Neural progenitor cell (in vitro differentiated cells): ENCODE data around the gene FST. TPM values are rescaled to one million over a fixed set of nuclear protein-coding genes. Genes with fewer than 3 reads are reported as not detected.
A peak's percentile ranks its signal among the peaks of the same experiment; 100 is the strongest.

Experiments
- DNase-seq: peaks from one replicate; pipeline ENCODE4 v3.0.0-alpha.2; 2016; ENCODE audit warnings: low spot score
- H2AFZ ChIP-seq: fragments of 200-600 bp; sonication (generic); replicated peaks from 2 replicates; pipeline ENCODE4 v1.6.1; 2016; ENCODE audit warnings: antibody characterized with exemption
- H3F3A ChIP-seq: fragments of 200-600 bp; sonication (generic); 2 replicates; pipeline ENCODE4 v1.6.1; 2016; ENCODE audit warnings: antibody characterized with exemption, low read depth
- H3K27ac ChIP-seq: fragments of 200-600 bp; sonication (generic); 2 replicates; pipeline ENCODE4 v1.5.1; 2016; ENCODE audit warnings: mild to moderate bottlenecking
- H3K27me3 ChIP-seq: fragments of 200-600 bp; sonication (generic); 2 replicates; pipeline ENCODE4 v1.6.1; 2016; ENCODE audit warnings: mild to moderate bottlenecking, moderate library complexity
- H3K36me3 ChIP-seq: fragments of 200-600 bp; sonication (generic); 2 replicates; pipeline ENCODE4 v1.5.1; 2016
- H3K4me1 ChIP-seq: fragments of 200-600 bp; sonication (generic); 2 replicates; pipeline ENCODE4 v1.6.1; 2016; ENCODE audit warnings: mixed run types
- H3K4me2 ChIP-seq: fragments of 200-600 bp; sonication (generic); 2 replicates; pipeline ENCODE4 v1.6.1; 2016
- H3K4me3 ChIP-seq: fragments of 200-600 bp; sonication (generic); 2 replicates; pipeline ENCODE4 v1.5.1; 2016
- H3K79me2 ChIP-seq: fragments of 200-600 bp; sonication (generic); 2 replicates; pipeline ENCODE4 v1.6.1; 2016; ENCODE audit warnings: low read depth
- H3K9ac ChIP-seq: fragments of 200-600 bp; sonication (generic); 2 replicates; pipeline ENCODE4 v1.6.1; 2016
- H3K9me3 ChIP-seq: fragments of 200-600 bp; sonication (generic); 2 replicates; pipeline ENCODE4 v1.5.1; 2016; ENCODE audit warnings: low read depth
- H4K20me1 ChIP-seq: fragments of 200-600 bp; sonication (generic); 2 replicates; pipeline ENCODE4 v1.6.1; 2016; ENCODE audit warnings: low read depth
- H3K27ac Mint-ChIP-seq: 3 replicates; pipeline ENCODE4 v1.8.0; 2021; ENCODE audit warnings: mixed read lengths
- H3K27me3 Mint-ChIP-seq: 2 replicates; pipeline ENCODE4 v1.8.0; 2022; ENCODE audit warnings: low read depth, mild to moderate bottlenecking, inconsistent platforms, moderate library complexity, mixed read lengths; ENCODE audit not compliant: insufficient read depth
- H3K36me3 Mint-ChIP-seq: 3 replicates; pipeline ENCODE4 v1.8.0; 2021; ENCODE audit warnings: mixed read lengths
- H3K4me1 Mint-ChIP-seq: 3 replicates; pipeline ENCODE4 v1.8.0; 2021; ENCODE audit warnings: mixed read lengths
- H3K4me3 Mint-ChIP-seq: 3 replicates; pipeline ENCODE4 v1.8.0; 2021; ENCODE audit warnings: mild to moderate bottlenecking, moderate library complexity, mixed read lengths
- H3K9me3 Mint-ChIP-seq: 3 replicates; pipeline ENCODE4 v1.8.0; 2020; ENCODE audit warnings: mixed read lengths
- EZH2 ChIP-seq: fragments of 200-600 bp; sonication (generic); IDR thresholded peaks from 2 replicates; pipeline ENCODE4 v1.6.1; 2017; ENCODE audit warnings: antibody characterized with exemption, mild to moderate bottlenecking, moderate library complexity
- EZH2phosphoT487 ChIP-seq: fragments of 200-600 bp; sonication (generic); IDR thresholded peaks from 2 replicates; pipeline ENCODE4 v1.6.1; 2017; ENCODE audit warnings: antibody characterized with exemption
- total RNA-seq: library from RNA; depleted of rRNA; stranded (reverse); fragments of >200 nt; gene quantifications from 2 replicates; pipeline ENCODE4 v1.2.3, GENCODE V29; 2015; ENCODE audit warnings: low replicate concordance
- TF ChIP-seq, protein P1 (sequence below): fragments of 200-600 bp; sonication (generic); IDR thresholded peaks from 2 replicates; pipeline ENCODE4 v1.5.1; 2017; ENCODE audit warnings: antibody characterized with exemption, mild to moderate bottlenecking

Gene FST, protein sequence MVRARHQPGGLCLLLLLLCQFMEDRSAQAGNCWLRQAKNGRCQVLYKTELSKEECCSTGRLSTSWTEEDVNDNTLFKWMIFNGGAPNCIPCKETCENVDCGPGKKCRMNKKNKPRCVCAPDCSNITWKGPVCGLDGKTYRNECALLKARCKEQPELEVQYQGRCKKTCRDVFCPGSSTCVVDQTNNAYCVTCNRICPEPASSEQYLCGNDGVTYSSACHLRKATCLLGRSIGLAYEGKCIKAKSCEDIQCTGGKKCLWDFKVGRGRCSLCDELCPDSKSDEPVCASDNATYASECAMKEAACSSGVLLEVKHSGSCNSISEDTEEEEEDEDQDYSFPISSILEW
- total RNA-seq, result 58.7 and 79.4 TPM in 2 replicates

DNA sequence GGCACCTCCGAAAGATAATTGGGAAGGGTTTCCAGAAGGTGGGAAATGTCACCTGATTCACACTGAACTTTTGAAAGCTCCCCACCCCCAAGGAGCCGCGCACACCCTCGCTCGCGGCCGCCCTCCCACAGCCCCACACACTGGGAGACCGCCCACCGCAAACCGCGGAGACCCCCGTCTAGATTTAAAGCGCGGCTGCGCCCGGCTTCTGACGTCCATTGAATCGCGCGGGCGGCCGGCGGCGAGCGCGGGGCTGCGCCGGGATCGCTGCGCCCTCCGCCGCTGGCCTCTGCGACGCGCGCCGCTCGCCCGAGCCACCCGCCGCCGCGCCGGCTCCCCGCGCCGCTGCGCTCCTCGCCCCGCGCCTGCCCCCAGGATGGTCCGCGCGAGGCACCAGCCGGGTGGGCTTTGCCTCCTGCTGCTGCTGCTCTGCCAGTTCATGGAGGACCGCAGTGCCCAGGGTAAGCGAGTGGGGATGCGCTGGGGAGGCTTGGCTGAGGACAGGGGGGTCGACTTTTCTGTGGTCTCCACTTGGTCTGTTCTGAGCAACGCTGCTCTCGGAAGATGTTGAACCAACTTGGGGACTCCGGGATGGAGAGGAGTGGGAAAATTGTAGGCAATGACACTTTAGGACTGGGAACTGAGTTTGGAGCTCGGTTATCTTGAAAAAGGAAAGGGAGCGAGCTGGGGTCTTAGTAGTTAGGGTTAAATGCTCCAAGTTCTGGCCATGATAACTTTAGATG is at the start of gene FST:
Gene FST (plus strand): TSS at position 214 of the 743 bp plus-strand sequence. CDS start 163 bp downstream, at position 377.
- Mint-ChIP-seq H3K27me3 (peaks cover 9% of the 10 kb centered on the region), H3K4me3 (peak within 1 kb of the TSS; percentile 96), H3K36me3 (peaks cover 10% of the 10 kb centered on the region), H3K4me1 (peaks cover 15% of the 10 kb centered on the region), H3K9me3 (peaks cover 2% of the 10 kb centered on the region), H3K27ac (peak within 1 kb of the TSS; percentile 84)
- H3K4me3 ChIP-seq, result peak within 1 kb of the TSS; percentile 75
- peaks cover 13% of the 10 kb centered on the region for H3K36me3 ChIP-seq
- H4K20me1 ChIP-seq, result peaks cover 8% of the 10 kb centered on the region
- peak within 1 kb of the TSS; percentile 80 for H2AFZ ChIP-seq
- H3K27me3 ChIP-seq, result no peaks in the 10 kb centered on the region
- H3F3A ChIP-seq, result peaks cover 62% of the 10 kb centered on the region
- peaks cover 56% of the 10 kb centered on the region for H3K79me2 ChIP-seq
- H3K4me1 ChIP-seq, result peaks cover 16% of the 10 kb centered on the region
- peak within 1 kb of the TSS; percentile 92 for H3K27ac ChIP-seq
- DNase-seq, result peak; percentile 88
- peak within 1 kb of the TSS; percentile 88 for H3K4me2 ChIP-seq
- TF ChIP-seq EZH2phosphoT487, result no peak
- no peak for TF ChIP-seq EZH2
- TF ChIP-seq, protein P1, sequence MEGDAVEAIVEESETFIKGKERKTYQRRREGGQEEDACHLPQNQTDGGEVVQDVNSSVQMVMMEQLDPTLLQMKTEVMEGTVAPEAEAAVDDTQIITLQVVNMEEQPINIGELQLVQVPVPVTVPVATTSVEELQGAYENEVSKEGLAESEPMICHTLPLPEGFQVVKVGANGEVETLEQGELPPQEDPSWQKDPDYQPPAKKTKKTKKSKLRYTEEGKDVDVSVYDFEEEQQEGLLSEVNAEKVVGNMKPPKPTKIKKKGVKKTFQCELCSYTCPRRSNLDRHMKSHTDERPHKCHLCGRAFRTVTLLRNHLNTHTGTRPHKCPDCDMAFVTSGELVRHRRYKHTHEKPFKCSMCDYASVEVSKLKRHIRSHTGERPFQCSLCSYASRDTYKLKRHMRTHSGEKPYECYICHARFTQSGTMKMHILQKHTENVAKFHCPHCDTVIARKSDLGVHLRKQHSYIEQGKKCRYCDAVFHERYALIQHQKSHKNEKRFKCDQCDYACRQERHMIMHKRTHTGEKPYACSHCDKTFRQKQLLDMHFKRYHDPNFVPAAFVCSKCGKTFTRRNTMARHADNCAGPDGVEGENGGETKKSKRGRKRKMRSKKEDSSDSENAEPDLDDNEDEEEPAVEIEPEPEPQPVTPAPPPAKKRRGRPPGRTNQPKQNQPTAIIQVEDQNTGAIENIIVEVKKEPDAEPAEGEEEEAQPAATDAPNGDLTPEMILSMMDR, result no peak
- no peaks in the 10 kb centered on the region for H3K9me3 ChIP-seq
- peak within 1 kb of the TSS; percentile 64 for H3K9ac ChIP-seq

DNA sequence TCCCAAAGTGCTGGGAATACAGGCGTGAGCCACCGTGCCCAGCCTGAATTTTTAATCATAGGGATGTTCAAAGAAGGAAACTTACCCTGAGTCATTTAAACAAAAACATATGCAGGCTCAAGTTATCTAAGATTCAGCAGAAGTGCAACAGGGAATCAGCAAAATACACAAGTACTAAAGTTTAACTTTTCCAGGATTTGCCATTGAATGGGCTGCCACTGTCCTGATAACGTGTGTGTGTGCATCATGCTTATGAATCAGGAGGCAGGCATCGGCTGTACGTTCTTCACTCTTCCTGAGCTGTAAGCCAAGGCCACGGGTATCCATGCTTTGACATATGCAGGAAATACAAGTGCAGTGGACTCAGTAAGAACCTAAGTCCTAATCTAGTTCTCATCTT is 48.8 kb upstream of the FST start:
- Mint-ChIP-seq H3K9me3 (no peaks in the 10 kb centered on the region), H3K4me3 (no peak overlapping the region), H3K27me3 (peaks cover 3% of the 10 kb centered on the region), H3K4me1 (no peaks in the 10 kb centered on the region), H3K36me3 (no peaks in the 10 kb centered on the region), H3K27ac (no peak overlapping the region)
- no peak overlapping the region for H3K4me2 ChIP-seq
- no peak for TF ChIP-seq EZH2phosphoT487
- no peak for TF ChIP-seq EZH2
- TF ChIP-seq, protein P1, result no peak
- no peak overlapping the region for H3K27ac ChIP-seq
- H3K4me3 ChIP-seq, result no peak overlapping the region
- H3K79me2 ChIP-seq, result no peaks in the 10 kb centered on the region
- no peaks in the 10 kb centered on the region for H3K36me3 ChIP-seq
- H3K9ac ChIP-seq, result no peak overlapping the region
- peaks cover 6% of the 10 kb centered on the region for H3K4me1 ChIP-seq
- H3F3A ChIP-seq, result peaks cover 4% of the 10 kb centered on the region
- no peak overlapping the region for H2AFZ ChIP-seq
- H4K20me1 ChIP-seq, result no peaks in the 10 kb centered on the region
- H3K9me3 ChIP-seq, result no peaks in the 10 kb centered on the region
- H3K27me3 ChIP-seq, result no peaks in the 10 kb centered on the region
- no peak for DNase-seq

DNA sequence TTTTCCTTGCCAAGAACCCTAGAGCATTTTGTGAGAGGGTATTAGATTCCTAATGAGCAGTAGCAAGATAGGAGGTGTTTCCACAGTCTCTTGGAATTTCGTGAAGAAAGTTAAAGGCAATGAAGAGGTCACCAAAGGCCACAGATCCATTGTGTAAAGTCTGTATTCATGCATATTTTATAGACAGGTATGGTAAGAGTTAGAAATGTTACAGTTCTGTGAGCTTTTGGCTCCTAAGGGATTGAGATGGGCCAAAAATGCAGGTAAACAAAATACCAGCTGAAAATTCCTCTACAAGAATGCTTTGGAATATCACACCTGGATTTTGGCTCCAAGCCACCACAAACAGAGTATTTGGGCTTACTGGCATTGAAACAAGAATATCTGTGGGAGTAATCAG is 47.4 kb upstream of the FST start:
- Histone ChIP-seq H3K4me2 (no peak overlapping the region), H3K4me1 (peaks cover 4% of the 10 kb centered on the region), H3K4me3 (no peak overlapping the region), H2AFZ (no peak overlapping the region), H3K27ac (no peak overlapping the region), H3K9me3 (no peaks in the 10 kb centered on the region), H3K27me3 (no peaks in the 10 kb centered on the region), H3K36me3 (no peaks in the 10 kb centered on the region), H3K9ac (no peak overlapping the region), H3K79me2 (no peaks in the 10 kb centered on the region), H4K20me1 (no peaks in the 10 kb centered on the region), H3F3A (no peaks in the 10 kb centered on the region)
- no peaks in the 10 kb centered on the region for H3K4me1 Mint-ChIP-seq
- H3K4me3 Mint-ChIP-seq, result no peak overlapping the region
- H3K27ac Mint-ChIP-seq, result no peak overlapping the region
- no peaks in the 10 kb centered on the region for H3K36me3 Mint-ChIP-seq
- H3K27me3 Mint-ChIP-seq, result no peaks in the 10 kb centered on the region
- DNase-seq, result no peak
- no peaks in the 10 kb centered on the region for H3K9me3 Mint-ChIP-seq
- TF ChIP-seq EZH2phosphoT487 (no peak), EZH2 (no peak)
- TF ChIP-seq, protein P1, result no peak
